HG03342 (cell line): ENCODE measurements around the gene CMTR1.

ENCODE experiments used
- ATAC-seq: cut with Tn5 transposase; IDR thresholded peaks from one replicate; pipeline ENCODE4 v1.9.1; 2021; ENCODE audit warnings: mild to moderate bottlenecking, moderate library complexity; ENCODE audit not compliant: unreplicated experiment

The CMTR1 gene

DNA sequence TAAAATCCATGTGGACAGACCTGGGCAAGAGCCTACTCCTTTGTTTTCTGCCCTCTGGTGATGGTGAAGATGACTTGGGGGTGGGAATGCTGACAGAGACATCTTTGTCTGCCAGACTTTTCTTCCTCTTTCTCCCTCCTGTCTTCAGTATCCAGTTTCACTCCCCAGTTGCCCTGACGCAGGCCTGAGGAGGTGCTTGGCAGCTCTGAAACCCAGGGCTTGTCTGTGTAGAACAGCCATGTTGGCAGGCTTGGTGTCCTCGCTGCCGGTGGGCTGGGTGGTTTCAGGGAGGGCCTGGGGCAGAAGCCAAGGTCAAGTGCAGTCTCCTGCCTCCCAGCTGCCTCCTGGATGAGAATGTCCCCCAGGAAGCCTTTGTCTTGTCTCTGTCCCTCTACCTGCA lies 44.2 kb downstream of the CMTR1 start:
- ATAC-seq, result no peak

DNA sequence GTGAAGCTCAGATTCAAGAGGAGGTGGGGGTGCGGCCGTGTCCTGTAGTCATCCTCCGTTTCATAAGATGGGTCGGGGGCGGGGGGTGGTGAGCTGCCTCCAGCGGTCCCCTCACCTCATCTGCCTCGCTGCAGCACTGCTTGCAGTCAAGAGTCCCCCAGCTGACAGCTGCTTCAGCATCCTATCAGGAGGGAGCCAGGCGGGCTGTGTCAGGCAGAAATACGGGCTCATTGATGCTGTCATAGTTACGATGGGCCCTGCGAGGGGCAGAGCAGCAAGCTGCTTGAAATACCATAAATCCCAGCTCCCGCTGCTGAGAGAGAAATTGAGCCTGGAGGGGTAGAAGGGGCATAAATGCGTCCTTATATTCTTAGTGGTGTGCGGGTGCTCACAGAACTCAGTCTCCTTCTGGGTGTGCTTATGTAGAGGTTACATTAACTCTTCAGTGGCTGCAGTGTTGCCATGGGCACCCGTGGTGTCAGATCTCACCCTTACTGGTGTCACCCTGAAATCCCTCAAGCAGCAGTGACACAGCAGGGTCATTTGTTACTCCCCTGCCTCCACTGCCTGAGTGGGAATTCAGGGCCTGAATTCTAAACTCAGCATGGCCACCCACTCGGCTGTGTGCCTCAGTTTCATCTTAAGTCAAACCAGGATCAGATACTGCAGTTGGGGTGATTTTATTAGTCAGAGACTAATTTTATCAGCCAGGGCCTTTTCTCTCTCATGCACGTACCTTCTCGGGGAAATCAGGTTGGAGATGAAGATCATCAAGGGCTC lies 44.8 kb downstream of the CMTR1 start:
- no peak for ATAC-seq

DNA sequence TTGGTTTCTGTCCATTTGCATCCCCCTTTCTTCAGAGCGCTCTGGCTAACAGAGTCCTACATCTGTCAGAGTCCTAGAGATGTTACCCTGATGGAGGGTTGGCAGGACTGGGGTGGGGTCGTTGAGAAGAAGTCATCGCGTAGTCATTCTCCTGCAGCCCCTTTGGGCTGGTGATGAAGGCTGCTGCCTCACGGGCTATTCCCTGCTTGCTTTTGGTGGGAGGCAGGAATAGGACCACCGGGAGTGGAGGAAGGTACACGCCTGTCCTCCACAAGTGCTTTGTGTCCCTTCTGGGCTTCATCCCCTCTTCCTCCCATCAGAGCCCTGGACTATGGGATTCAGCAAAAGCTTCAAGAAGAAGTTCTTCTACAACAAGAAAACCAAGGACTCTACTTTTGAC lies 45.8 kb downstream of the CMTR1 start:
- no peak for ATAC-seq

DNA sequence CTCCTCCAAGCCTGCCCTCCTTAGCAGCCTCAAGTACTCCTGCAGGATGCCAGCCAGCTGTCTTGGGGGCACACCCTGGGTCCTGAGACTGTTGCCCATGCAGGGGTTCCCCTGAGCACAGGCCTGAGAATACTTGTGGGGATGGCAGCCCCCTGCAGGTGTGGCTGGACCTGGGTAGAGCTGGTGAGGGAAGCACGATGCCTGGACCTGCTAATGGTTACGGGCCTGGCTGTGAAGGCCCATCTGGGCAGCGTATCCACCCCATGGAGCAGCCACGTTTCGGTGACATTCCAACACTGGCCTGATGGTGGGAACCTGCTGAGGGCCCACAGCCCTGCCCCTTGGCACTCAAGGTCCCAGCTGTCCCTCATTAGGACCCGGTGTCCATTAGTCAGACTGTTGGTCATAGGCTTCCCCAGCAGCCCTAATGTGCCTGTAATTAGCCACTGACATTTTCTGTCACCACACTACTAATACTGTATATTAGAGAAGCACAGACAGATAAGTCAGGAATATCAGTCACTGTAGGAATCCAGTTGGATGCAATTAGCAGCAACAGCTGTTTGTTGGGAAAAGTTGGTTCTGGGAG lies 46.3 kb downstream of the CMTR1 start:
- ATAC-seq, result no peak

DNA sequence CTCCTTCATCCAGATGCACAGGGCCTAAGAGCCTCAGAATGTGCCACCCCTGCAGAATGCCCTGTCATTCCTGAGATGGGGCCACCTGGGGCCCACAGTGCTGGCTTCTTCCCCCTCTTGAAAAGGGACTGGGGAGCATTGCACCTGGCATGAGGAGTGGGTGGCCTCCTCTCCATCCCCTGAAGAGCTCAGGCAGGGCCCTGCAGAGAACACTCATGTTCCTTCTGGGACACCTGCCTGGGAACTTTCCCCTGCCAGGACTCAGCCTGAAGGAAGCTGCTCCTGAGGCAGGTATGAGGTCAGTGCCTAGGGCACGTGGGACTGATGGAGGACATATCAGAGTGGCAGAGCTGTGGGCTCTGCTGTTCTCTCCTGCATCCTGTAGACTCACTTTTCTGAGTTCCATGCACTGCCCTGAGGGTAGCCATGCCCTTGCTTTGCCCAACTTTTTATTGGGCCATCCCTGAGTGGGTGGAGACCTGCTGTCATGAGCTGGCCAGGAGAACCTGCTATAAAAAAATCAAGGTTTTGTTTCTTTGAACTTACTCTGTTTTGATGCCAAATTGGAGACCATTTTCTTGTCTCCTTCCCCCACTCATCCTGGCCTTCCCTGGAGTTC lies 47.2 kb downstream of the CMTR1 start:
- ATAC-seq, result no peak

DNA sequence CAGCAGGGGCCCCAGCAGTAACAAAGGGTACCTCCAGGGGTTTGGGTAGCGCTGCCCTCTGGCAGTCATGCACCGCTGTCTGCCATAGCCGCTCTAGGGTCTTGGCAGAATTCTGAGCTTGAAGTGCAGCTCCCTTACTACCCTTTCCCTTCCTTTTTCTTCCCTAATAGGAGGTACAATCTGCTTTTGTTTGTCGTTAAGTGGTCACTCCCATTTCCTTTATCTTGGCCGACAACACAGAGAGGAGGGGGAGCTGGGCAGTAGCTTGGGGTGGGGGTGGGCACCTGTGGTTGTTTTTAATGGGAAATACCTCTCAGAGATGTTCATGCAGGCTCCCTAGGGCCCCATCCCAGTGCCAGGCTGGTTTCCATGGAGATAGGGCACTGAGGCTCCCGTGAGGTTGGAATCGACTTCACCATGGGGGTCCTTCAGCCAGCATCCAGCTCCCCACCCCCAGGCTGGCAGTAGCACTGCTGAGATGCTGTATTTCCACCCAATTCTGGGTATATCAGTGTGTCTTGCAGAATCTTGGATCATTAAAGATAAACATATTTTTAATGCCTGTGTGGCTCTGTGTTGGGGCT lies 48.0 kb downstream of the CMTR1 start:
- ATAC-seq, result no peak

DNA sequence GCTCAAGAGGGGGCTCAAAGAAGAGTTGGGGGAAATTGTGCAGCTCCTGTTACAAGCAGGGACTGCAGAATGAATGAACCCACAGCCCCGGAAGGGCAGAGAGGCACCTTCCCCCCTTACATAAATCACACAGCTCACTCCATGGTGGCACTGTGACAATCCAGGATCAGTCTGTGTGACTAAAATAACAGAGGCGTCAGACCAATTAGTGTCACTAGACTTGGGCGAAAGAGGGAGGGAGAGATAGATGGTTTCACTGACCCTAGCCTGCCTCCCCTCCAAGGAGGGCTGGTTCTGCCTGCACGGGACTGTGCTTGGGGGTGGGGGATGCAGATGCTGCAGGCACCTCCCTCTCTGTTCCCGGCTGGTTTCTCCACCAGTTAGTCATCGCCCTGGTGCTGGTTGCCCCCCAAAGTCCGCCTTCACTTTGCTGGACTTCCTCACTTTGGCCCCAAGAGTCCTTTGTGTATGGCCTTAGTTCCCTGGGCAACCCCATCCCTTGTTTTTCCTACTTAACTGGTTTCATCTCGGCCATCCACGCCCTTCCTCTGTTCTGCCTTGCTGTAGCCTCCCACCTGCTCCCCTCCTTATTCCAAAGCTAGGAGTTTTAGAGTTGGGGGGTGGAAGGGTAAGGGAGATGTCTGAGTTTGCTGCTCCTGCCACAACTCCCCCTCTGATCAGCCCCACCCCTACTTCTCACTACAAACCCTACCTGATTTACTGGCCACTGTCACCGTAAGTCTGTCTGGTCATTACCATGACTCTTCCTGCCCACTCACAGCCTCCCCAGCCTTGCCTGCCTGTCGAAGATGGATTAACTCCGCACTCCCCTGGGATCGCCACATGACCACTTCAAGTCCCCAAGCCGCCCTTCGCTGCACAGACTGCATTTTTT lies 48.9 kb downstream of the CMTR1 start:
- no peak for ATAC-seq

DNA sequence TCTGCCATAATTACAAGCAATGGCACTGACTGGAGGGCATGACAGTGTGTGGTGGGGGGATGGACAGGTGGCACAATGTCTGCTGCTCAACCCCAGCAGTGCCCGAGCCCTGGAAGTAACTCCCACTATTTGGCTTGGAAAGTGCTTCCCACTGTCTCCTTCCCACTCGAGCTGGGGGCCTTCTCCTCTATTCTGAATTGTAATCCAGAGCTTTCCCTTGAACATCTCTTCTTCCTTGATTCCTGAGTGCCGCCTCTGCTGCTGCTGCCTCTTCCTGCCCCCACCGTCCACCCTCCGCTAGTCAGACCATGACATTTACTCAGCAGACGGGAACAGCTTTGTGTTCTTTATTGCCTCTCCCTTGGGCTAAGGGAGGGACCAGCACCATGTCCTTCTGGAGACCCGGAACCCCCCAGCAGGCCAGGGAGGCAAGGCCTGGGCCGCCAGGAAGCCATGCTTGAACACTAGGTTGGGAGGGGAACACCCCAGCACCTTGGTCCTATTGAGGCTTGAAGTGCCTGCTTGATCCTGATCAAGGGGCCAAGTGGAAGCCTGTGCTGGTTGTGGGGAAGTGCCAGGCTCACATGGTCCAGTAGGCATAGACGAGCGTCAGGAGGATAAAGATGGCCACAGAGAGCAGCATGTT lies 49.7 kb downstream of the CMTR1 start:
- ATAC-seq, result no peak

DNA sequence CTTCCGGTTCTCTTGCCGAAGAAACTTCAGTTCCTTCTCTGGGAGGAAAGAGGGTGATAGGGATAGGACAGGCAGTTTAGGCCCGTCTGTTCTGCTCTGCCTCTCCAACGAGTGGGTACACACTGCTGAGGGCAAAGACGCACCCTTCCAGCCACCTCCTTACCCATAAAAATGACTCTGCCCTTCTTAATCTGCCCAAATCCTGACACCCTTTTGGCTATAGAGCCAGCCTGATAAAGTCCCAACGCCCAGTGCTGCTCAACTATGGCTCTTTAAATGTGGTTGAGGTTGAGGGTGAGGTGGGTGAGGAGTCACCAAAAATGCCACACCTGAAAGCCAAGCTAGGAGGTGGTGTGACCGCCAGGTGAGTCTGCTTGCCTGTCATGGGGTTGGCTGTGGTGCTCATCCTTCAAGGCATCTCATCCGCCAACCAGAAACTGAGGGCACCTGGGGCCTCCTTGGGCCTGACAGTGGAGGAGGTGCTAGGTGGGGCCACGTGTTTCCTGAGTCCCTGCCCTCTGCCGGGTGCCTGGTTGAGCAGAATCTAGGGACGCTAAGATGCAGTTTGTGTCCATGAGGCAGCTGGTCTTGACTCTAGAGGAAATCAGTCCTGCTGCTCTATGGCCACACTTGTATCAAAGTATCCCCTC lies 50.4 kb downstream of the CMTR1 start:
- ATAC-seq, result no peak

DNA sequence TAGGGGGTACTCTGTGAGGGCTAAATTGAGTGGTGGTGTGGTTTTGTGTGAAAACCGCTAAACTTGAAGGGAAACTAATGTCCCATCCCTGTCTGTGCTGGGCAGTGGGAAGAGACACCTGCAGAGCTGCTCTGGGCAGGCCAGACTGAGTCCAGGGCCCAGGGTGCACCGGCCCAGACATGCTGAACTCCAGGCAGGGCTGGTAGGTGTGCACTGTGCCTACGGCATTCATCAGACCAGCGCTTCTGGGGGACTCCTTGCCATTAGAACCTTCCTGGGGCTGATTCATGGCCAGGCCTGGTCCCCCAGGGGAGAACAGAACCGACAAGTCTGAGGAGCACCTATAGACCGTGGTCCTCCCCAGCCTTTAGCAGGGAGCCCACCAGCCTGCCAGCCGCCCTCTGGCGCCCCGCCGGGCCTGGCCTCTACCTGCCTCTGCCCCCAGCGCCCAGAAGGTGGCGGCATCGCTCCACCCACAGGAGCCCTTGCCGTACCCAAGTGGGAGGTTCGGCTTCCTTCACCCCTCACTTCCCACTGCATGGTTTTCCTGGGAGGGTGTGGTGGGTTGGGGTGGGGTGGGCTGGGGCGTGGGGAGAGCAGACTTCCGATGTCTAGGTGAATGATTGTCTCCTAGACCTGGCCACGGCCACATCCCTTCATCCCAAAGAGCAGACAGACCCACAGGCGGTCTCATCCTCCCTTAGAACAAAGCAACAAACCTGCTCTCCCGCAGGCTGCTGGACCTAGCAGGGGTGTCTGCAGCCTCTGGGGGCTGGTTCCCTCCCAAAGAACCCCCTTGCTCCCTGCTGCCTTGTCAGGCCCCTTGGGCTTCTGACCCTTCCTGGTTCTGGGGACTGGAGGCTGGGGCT lies 51.1 kb downstream of the CMTR1 start:
- ATAC-seq, result peak; percentile 52

DNA sequence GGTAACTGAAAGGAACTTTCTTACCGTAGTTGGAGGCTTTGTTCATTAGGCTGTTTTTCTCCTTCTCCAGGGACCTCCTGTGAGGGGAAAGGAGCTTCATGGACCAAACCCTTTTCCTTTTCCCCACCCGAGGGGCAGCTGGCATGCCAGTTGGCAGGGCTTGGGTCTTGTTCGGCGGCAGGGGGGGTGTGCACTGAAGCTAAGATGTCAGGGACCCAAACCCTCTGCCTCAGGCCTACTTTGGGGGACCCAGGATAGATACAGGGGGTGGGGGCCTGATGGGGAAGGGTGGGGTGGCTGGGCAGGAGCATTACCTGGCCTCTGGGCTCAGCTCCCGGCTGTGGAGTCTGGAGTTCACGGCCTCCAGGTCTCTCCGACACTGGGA lies 51.8 kb downstream of the CMTR1 start:
- ATAC-seq, result no peak

DNA sequence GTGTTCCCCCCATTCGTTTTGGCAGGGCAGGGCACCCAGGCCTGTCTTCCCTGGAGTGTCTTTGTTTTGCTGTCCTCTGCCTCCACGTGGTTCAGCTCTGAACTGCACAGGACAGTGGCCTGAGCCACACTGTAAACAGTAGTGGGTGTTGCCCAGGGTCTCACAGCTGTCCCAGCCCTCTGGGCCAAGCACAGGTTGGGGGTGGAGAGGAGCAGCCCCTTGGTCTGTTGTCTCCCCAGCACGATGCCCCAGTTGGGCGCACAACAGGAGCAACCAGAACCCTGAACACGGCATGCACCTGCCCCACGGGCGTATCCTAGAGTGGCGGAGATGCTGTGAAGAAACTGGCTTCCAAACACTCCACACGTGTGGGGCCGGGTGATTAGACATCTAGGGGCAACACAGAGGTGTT lies 52.3 kb downstream of the CMTR1 start:
- no peak for ATAC-seq

DNA sequence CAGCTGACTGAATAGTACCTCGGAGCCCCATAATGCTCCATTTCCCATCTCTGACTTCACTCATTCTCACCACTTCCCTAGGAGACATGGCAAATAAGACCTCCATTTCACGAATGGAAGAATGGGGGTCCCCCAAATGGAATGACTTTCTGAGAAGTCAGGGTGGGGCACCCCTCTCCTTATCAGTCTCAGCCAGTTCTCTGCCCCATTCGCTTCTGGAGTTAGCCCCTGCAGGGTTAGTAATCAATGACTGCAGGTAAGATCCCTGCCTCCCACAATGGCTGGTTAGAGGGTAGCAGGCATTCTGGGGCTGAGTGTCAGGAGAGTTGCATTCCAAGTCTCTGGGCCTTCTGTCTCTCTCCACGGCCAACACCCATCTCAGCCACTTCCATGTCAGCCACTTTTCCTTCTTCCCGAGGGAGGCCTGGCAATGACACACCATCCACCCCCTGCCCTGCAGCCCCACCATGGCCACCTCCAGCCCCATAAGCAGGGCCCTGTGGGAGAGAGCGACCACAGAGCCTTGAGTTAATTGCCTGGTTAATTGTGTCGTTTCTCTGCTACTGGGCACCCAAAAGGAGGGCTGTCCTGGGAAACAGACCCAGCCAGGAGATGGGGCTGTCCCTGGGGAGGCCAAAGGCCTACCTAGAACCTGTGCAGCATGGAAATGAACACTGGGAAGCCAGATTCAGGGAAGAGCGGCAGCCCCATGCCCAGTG lies 53.3 kb downstream of the CMTR1 start:
- ATAC-seq, result no peak

DNA sequence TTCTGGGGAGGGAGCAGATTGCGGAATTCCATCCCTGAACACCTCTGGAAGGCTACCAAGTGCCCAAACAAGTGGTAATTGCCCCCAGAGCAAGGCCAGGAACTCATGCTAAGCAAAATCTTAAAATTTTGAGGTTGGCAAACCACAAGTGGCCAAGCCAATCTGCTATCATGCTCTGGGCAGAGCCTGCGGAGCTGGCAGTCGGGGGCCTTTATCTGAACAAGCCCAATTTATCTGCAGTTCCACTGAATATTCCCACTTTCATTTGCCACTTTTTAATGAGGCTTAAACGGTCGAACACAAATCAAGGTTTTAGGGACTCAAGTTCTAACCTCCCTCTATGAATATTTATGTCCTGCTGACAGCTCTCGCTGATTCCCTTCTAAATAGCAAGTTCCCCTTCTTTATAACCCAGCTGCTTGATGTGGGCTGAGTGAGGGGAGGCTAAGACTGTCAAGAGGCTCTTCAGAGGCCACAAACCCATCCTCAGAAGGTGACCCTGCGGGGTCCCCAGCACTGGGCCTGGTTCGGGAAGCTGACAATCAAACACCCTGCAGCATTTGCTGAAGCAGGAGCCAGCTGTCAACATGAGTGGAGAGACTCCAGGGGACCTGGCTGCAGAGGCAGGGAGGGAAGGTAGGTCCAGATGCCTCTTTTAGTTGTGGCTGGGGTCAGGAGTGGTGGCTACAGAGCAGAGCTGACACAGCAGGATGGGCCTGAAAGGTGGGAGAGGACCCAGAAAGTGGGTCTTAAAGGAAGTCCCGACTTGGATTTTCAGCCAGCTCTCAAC lies 54.8 kb downstream of the CMTR1 start:
- ATAC-seq, result no peak

DNA sequence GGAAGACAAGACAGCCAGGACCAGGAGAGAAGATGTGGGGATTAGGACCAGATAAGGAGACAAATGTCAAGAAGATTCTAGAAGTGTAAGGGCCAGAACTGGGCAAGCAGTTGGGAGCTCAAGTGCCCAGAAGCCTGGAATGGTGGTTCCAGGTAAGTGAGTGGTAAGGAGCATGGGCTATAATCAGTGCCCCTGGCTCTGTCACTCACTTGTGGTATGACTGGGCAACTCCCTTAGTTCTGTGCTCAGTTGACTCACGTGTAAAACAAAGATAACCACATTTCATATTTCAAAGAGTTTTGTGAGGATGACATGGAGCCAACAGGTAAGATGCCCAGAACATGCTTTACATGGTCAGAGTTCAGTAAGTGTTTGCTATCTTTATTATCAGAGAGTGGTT lies 55.5 kb downstream of the CMTR1 start:
- no peak for ATAC-seq

DNA sequence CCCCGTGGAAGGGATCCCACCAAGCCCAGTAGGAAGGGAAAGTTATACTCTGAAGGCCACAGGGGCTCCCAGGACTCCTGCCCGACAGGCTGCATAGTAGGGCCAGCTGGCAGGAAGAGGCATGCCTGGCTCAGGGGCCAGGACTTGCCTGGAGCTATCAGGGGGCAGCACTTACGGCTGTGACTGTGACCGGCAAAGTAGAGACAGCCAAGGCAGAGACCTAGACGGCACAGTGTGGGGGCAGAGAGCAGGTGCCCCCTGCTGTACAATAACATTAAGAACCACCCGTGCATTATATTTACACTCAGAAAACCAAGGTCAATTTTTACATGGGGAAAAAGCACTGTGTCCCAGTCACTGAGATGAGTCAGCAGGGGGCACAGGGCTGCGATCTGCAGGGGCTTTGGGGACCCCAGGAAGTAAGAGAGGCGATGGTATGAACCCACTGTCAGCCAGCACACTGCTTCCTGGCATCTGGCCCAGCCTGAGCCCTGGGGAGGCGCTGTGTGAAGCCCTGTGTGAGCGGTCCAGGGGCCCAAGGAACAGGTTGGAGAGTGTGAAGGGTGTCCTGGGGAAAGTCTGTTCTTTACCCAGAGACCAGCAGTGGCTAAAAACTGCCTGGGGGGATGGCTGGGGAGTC lies 56.8 kb downstream of the CMTR1 start:
- ATAC-seq, result no peak

DNA sequence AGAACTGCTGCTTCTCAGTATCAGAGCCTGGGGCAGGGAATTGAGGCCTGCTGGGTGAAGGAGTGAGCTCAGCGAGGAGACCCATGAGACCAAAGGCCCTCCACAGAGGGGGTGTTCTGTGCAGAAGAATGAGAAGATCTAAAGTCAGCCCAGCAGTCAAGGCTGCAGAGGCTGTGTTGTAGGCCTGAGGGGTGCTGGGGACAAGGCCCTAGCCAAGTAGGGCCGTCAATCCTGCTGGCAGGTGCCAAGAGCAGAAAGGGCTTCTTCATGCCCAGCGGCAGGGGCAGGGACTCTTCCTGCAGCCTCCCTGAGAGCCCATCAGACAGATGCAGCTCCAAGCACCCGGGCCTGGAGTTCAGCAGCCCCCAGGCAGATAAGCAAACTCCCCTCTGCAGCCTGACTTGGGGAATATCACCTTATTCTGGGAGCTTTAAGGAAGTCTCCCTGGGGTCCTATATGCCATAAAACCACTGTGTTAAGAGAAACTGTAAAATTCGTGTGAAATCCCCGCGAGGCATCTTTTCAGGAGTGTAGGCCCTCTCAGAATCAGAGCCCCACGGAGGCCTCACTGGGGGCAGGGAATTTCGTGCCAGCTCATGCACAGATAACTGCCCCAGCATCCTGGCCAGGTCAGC lies 57.6 kb downstream of the CMTR1 start:
- ATAC-seq, result no peak
